Panc1 (cell line): ENCODE results near the gene MLLT3. TPM values are rescaled to one million over a fixed set of nuclear protein-coding genes. Genes with fewer than 3 reads are reported as not detected.

ENCODE experiments used
- ATAC-seq: fragments of 200-7000 bp; cut with Tn5 transposase; 2 replicates; pipeline ENCODE4 v1.9.1; 2020; ENCODE audit warnings: mild to moderate bottlenecking, moderate library complexity
- BruUV-seq: library from RNA; stranded (reverse); fragments of 400-500 nt; replicated peaks from 2 replicates; lab custom pipeline; 2021; lab: Mats Ljungman, UMichigan
- CTCF ChIA-PET: fragments of 300-600 bp; sonication (Branson Sonifier 250); formaldehyde crosslinking; loops from one replicate; lab custom pipeline; 2022; ENCODE audit warnings: antibody characterized with exemption; lab: Charles Lee
- POLR2A ChIA-PET: fragments of 300-600 bp; sonication (Branson Sonifier 250); formaldehyde crosslinking; loops from one replicate; lab custom pipeline; 2022; ENCODE audit warnings: antibody characterized with exemption; lab: Charles Lee
- DNase-seq: peaks from one replicate; pipeline ENCODE4 v3.0.0-alpha.2; 2010; ENCODE audit warnings: low read depth, low spot score
- H3K27ac ChIP-seq: 2 replicates; pipeline ENCODE4 v1.5.1; 2011; ENCODE audit warnings: mild to moderate bottlenecking, low read length, inconsistent platforms
- H3K27me3 ChIP-seq: fragments of 200-500 bp; sonication (Bioruptor generic); 2 replicates; pipeline ENCODE4 v1.6.0; 2014; ENCODE audit warnings: low read length, inconsistent platforms; ENCODE audit not compliant: control insufficient read depth, insufficient read depth
- H3K36me3 ChIP-seq: fragments of 200-500 bp; sonication (Bioruptor generic); 2 replicates; pipeline ENCODE4 v1.5.1; 2014; ENCODE audit warnings: inconsistent platforms, mild to moderate bottlenecking, low read length, moderate library complexity; ENCODE audit not compliant: control insufficient read depth, insufficient read depth
- H3K4me1 ChIP-seq: 2 replicates; pipeline ENCODE4 v1.5.1; 2011; ENCODE audit warnings: inconsistent platforms, mild to moderate bottlenecking, low read length, moderate library complexity; ENCODE audit not compliant: control insufficient read depth, insufficient read depth
- H3K4me3 ChIP-seq, 2 experiments: 2 replicates each; pipeline ENCODE4 v1.5.1; 2011 to 2012; ENCODE audit warnings: low read depth in 2 of 2, low read length in 2 of 2, mild to moderate bottlenecking in 2 of 2, inconsistent platforms in 1 of 2, moderate library complexity in 1 of 2
- H3K9me3 ChIP-seq: fragments of 200-500 bp; sonication (Bioruptor generic); 2 replicates; pipeline ENCODE4 v1.5.1; 2014; ENCODE audit warnings: low read depth, mild to moderate bottlenecking, inconsistent platforms, low read length, moderate library complexity; ENCODE audit not compliant: control insufficient read depth, insufficient read depth
- POLR2AphosphoS5 ChIP-seq: IDR thresholded peaks from 2 replicates; pipeline ENCODE4 v1.6.1; 2012; ENCODE audit warnings: mild to moderate bottlenecking, low read depth, low read length, moderate library complexity
- SIN3A ChIP-seq: IDR thresholded peaks from 2 replicates; pipeline ENCODE4 v1.6.1; 2012; ENCODE audit warnings: low read depth, mild to moderate bottlenecking, low read length, moderate library complexity, borderline replicate concordance; ENCODE audit not compliant: insufficient read depth
- TCF7L2 ChIP-seq: IDR thresholded peaks from 2 replicates; pipeline ENCODE4 v1.6.1; 2011; ENCODE audit warnings: mild to moderate bottlenecking, low read depth, low read length, inconsistent platforms
- in situ Hi-C: cut with HindIII; loops from 2 replicates; pipeline ENCODE4 v1.10.0; 2016; ENCODE audit warnings: low sequenced_read_pairs, low pct_unique_long_range_greater_than_20kb
- intact Hi-C: fragments of 100-400 bp; cut with micrococcal nuclease; formaldehyde crosslinking; loops from one replicate; pipeline ENCODE4 v1.10.0; 2022; ENCODE audit not compliant: unreplicated experiment
- total RNA-seq: library from RNA; stranded (reverse); gene quantifications from one replicate; pipeline ENCODE4 v1.2.1, GENCODE V29; 2021; ENCODE audit not compliant: unreplicated experiment
- TF ChIP-seq, protein P1 (sequence below), 2 experiments: IDR thresholded peaks; 2 replicates each; pipeline ENCODE4 v1.6.1; 2011 to 2012; ENCODE audit warnings: low read depth in 2 of 2, control low read depth in 1 of 2, low read length in 1 of 2, mild to moderate bottlenecking in 1 of 2, moderate library complexity in 1 of 2; ENCODE audit not compliant: insufficient read depth in 1 of 2
- TF ChIP-seq, protein P2 (sequence below): fragments of 450-650 bp; IDR thresholded peaks from 2 replicates; pipeline ENCODE4 v1.5.1; 2017; ENCODE audit warnings: mild to moderate bottlenecking

Gene MLLT3
- total RNA-seq, 1 experiment from 2014 or later, result 0.49 TPM

DNA sequence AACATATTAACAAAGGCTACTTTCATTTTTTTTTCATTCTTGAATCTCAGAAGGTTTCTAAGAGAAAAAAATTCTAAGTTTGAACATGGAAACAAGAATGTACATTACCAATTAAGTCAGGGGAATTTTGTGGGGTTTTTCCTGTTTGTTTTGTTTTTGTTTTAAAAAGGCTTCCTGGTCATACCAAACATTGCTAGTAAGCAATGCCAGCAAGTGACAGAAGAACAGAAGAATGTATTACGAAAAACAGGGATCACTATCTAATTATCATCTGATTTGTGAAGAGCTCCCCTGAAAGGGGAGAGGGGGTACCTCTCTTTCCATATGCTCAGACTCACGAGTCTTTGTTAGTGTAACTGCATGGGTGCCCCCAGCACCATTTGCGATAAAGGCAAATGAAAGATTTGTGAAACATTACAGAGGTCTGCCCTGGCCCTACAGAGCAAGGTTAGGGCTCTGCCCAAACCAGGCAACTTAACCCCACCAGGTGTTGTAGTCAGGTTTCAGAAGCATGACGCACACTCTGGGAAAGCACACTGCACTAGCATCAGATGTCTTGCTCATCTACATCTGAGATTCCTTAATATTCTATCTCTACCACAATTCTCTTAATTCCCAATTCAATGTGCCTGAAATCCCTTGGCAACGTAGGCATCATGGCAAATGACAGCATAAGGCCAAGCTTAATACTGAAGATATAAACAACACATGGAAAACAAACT lies 268.2 kb downstream of the MLLT3 start:
- intact Hi-C loops, result loop anchor here (10.0 kb wide), 1 partner anchor 251 kb away; no protein-coding TSS in a partner anchor
- DNase-seq, result no peak
- POLR2A ChIA-PET, result no interaction called here

DNA sequence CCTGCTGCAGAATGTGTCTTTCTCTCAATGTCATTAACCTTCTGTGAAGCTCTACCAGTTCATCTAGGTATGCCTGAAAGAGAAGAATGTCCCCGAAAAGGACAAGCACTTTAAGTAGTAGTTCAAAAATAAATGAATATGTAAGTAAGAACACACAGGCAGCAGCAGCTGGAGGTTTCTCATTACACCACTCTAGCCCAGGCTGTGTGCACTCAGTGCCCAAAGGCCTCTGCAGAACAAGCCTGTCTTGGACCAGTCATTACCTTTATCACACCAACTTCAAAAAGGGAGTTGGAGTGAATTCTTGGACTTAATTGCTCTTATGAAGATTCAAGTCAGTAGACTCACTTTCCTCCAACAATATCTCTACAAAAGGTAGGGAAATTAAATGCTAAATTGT lies 268.8 kb downstream of the MLLT3 start:
- DNase-seq (no peak), ATAC-seq (no peak)
- CTCF ChIA-PET, result no interaction called here
- no TSS peak for BruUV-seq
- Histone ChIP-seq H3K27me3 (no peaks in the 10 kb centered on the region), H3K9me3 (no peaks in the 10 kb centered on the region), H3K36me3 (no peaks in the 10 kb centered on the region), H3K4me1 (no peaks in the 10 kb centered on the region), H3K27ac (no peak overlapping the region), H3K4me3 (no peak overlapping the region)
- intact Hi-C loops, result loop anchor here (10.0 kb wide), 1 partner anchor 251 kb away; no protein-coding TSS in a partner anchor
- TF ChIP-seq, protein P1, sequence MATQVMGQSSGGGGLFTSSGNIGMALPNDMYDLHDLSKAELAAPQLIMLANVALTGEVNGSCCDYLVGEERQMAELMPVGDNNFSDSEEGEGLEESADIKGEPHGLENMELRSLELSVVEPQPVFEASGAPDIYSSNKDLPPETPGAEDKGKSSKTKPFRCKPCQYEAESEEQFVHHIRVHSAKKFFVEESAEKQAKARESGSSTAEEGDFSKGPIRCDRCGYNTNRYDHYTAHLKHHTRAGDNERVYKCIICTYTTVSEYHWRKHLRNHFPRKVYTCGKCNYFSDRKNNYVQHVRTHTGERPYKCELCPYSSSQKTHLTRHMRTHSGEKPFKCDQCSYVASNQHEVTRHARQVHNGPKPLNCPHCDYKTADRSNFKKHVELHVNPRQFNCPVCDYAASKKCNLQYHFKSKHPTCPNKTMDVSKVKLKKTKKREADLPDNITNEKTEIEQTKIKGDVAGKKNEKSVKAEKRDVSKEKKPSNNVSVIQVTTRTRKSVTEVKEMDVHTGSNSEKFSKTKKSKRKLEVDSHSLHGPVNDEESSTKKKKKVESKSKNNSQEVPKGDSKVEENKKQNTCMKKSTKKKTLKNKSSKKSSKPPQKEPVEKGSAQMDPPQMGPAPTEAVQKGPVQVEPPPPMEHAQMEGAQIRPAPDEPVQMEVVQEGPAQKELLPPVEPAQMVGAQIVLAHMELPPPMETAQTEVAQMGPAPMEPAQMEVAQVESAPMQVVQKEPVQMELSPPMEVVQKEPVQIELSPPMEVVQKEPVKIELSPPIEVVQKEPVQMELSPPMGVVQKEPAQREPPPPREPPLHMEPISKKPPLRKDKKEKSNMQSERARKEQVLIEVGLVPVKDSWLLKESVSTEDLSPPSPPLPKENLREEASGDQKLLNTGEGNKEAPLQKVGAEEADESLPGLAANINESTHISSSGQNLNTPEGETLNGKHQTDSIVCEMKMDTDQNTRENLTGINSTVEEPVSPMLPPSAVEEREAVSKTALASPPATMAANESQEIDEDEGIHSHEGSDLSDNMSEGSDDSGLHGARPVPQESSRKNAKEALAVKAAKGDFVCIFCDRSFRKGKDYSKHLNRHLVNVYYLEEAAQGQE (IDR thresholded peaks at IDR 0.05; ENCODE audit: insufficient read depth in 1 of 2, low read depth in 2 of 2, low read length in 1 of 2), result no peak
- no peak for TF ChIP-seq TCF7L2
- no peak for TF ChIP-seq SIN3A
- TF ChIP-seq POLR2AphosphoS5, result no peak
- TF ChIP-seq, protein P2, sequence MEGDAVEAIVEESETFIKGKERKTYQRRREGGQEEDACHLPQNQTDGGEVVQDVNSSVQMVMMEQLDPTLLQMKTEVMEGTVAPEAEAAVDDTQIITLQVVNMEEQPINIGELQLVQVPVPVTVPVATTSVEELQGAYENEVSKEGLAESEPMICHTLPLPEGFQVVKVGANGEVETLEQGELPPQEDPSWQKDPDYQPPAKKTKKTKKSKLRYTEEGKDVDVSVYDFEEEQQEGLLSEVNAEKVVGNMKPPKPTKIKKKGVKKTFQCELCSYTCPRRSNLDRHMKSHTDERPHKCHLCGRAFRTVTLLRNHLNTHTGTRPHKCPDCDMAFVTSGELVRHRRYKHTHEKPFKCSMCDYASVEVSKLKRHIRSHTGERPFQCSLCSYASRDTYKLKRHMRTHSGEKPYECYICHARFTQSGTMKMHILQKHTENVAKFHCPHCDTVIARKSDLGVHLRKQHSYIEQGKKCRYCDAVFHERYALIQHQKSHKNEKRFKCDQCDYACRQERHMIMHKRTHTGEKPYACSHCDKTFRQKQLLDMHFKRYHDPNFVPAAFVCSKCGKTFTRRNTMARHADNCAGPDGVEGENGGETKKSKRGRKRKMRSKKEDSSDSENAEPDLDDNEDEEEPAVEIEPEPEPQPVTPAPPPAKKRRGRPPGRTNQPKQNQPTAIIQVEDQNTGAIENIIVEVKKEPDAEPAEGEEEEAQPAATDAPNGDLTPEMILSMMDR, result no peak
- in situ Hi-C loops, result no loop called here
- POLR2A ChIA-PET, result no interaction called here

More for the DNA sequence above, 268.2 kb downstream of the MLLT3 start:
- Histone ChIP-seq H3K27ac (no peak overlapping the region), H3K36me3 (no peaks in the 10 kb centered on the region), H3K9me3 (no peaks in the 10 kb centered on the region), H3K27me3 (no peaks in the 10 kb centered on the region), H3K4me3 (no peak overlapping the region), H3K4me1 (no peaks in the 10 kb centered on the region)
- CTCF ChIA-PET, result no interaction called here
- ATAC-seq, result no peak
- TF ChIP-seq, protein P2, result no peak
- TF ChIP-seq, protein P1 (IDR thresholded peaks at IDR 0.05; ENCODE audit: insufficient read depth in 1 of 2, low read depth in 2 of 2, low read length in 1 of 2), result no peak
- TF ChIP-seq SIN3A (no peak), TCF7L2 (no peak), POLR2AphosphoS5 (no peak)
- BruUV-seq, result no TSS peak
- in situ Hi-C loops, result no loop called here
